ENCODE data around the gene NPC1L1. TPM values are rescaled to one million over a fixed set of nuclear protein-coding genes. Genes with fewer than 3 reads are reported as not detected.
"Not testable (repeated sequence)": the region's sequence is repeated elsewhere in the genome, so short reads cannot be mapped to it uniquely, and the experiment has no call there.

NPC1L1 gene
- total RNA-seq, 2 experiments from 2014 or later: not detected

DNA sequence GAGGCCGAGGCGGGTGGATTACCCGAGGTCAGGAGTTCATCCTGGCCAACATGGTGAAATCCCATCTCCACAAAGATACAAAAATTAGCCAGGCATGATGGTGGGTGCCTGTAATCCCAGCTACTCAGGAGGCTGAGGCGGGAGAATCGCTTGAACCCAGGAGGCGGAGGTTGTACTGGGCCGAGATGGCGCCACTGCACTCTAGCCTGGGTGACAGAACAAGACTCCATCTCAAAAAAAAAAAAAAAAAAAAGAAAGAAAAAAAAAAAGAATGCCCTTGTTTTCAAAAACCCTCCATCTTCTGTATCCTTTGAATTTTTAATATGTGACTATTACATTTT is 21.5 kb upstream of the NPC1L1 start:
- H3K4me1 Mint-ChIP-seq (ENCODE audit: low read depth); H3K4me3 Mint-ChIP-seq; H3K9me3 Mint-ChIP-seq; H3K27me3 Mint-ChIP-seq (ENCODE audit: low read depth); H3K27ac Mint-ChIP-seq; DNase-seq: not testable (repeated sequence)
- intact Hi-C loops (cut with micrococcal nuclease): loop anchor here (10.0 kb wide), 1 partner anchor 188 kb away; no protein-coding TSS in a partner anchor
- H3K36me3 Mint-ChIP-seq (ENCODE audit: low read depth): peaks cover 22% of the 10 kb centered on the region
- CTCF ChIA-PET: interaction anchor here (0.9 kb wide), 1 partner anchor 10 kb away, joined by 3 read pairs; no protein-coding TSS in a partner anchor

DNA sequence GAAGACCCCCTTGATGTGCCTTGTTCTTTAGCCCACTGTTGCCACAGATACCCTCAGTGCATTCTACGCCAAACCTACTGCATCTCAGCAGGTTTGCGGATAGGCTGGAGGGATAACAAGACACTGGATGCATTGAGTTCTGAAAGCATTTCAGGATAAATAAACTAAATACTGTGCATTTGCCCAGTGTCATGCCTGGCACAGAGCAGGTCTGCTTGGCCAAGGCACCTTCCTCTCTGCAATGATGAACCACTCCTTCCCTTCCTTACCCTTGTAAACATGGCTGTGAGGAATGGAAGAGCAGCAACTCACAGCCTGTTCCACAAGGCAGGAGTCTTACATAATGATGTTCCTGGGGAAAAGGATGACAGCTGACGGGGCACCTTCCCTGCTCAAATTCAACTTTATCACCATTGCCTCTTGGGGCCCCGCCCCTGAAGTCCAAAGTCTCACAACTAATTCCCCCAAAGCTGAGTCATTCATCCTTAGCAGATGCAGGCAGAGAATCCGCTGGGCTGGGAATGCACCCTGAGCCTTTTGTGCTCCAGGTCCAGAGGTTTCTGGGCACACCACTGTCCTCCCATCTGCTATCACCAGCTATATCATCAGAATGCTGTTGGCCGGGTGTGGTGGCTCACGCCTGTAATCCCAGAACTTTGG is 21.0 kb upstream of the NPC1L1 start:
- peaks cover 17% of the 10 kb centered on the region for H3K36me3 Mint-ChIP-seq (ENCODE audit: low read depth)
- CTCF ChIA-PET: interaction anchor here (0.9 to 1.3 kb wide), 2 partner anchors 11 kb away, joined by 3 read pairs; no protein-coding TSS in a partner anchor

DNA sequence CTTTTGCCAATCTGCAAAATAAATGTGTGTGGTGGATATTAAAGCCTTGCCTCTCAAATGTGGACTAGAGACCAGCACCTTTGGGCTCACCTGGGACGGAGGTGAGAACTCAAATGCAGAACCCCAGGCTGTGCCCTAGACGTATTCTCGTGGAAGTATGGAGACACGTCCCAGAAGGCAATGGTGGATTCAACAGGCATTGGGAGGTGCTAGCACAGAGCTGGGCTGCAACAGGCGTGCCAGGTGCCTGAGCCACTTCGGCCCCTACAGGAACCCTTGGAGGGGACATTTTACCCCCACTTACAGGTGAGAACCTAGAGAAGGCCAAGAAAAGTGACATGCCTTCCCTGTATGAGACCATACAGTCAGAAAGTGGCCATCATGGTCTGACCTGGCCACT is 20.4 kb upstream of the NPC1L1 start:
- no peak for DNase-seq
- Mint-ChIP-seq H3K9me3 (no peaks in the 10 kb centered on the region), H3K36me3 (ENCODE audit: low read depth) (peaks cover 14% of the 10 kb centered on the region), H3K4me1 (ENCODE audit: low read depth) (no peaks in the 10 kb centered on the region), H3K4me3 (no peak overlapping the region), H3K27ac (no peak overlapping the region), H3K27me3 (ENCODE audit: low read depth) (no peaks in the 10 kb centered on the region)
- intact Hi-C loops (cut with micrococcal nuclease): loop anchor here (10.0 kb wide), 1 partner anchor 187 kb away; no protein-coding TSS in a partner anchor
- CTCF ChIA-PET: interaction anchor here (1.3 kb wide), 1 partner anchor 12 kb away, joined by 3 read pairs; no protein-coding TSS in a partner anchor

More for the DNA sequence above, 21.0 kb upstream of the NPC1L1 start:
- Mint-ChIP-seq H3K9me3 (no peaks in the 10 kb centered on the region), H3K27ac (no peak overlapping the region), H3K27me3 (ENCODE audit: low read depth) (no peaks in the 10 kb centered on the region), H3K4me1 (ENCODE audit: low read depth) (peaks cover under 1% of the 10 kb centered on the region), H3K4me3 (no peak overlapping the region)
- intact Hi-C loops (cut with micrococcal nuclease): loop anchor here (10.0 kb wide), 1 partner anchor 187 kb away; no protein-coding TSS in a partner anchor
- DNase-seq: no peak

DNA sequence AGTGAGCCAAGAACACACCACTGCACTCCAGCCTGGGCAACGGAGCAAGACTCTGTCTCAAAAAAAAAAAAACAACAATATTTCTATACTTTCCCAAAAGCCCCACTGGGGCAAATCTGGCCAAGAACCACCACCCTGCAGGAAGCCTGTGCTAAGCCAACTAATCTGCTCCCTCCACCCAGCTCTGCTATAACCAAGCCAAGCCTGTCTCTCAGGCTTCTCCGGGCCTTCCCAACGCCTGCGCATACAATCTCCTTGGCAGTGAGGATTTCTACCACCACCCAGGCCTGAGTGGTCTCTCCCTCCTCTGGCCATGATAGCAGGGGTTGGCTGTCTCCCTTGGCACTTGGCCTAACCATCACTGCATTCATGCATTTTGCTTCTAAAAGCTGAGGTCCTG is 18.4 kb upstream of the NPC1L1 start:
- Mint-ChIP-seq H3K4me3 (no peak overlapping the region), H3K27me3 (ENCODE audit: low read depth) (no peaks in the 10 kb centered on the region), H3K9me3 (no peaks in the 10 kb centered on the region), H3K4me1 (ENCODE audit: low read depth) (no peaks in the 10 kb centered on the region), H3K27ac (no peak overlapping the region), H3K36me3 (ENCODE audit: low read depth) (peaks cover 3% of the 10 kb centered on the region)
- intact Hi-C loops (cut with micrococcal nuclease): no loop called here
- no peak for DNase-seq
- CTCF ChIA-PET: no interaction called here

DNA sequence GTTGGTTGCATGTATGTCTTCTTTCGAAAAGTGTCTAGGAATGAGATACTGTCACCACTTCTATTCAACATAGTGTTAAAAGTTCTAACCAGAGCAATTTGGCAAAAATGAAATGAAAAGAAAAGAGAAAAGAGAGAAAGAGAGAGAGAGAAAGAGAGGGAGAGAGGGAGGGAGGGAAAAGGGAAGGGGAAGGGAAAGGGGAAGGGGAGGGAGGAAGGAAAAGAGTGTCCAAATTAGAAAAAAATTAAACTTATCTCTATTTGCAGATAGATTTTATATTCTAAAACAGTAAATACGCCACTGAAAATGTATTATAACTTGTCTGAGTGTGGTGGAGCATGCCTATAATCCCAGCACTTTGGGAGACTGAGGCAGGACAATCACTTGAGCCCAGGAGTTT is 16.4 kb upstream of the NPC1L1 start:
- intact Hi-C loops (cut with micrococcal nuclease): no loop called here
- no peaks in the 10 kb centered on the region for H3K4me1 Mint-ChIP-seq (ENCODE audit: low read depth)
- CTCF ChIA-PET: no interaction called here
- no peaks in the 10 kb centered on the region for H3K36me3 Mint-ChIP-seq (ENCODE audit: low read depth)
- no peak overlapping the region for H3K27ac Mint-ChIP-seq
- no peak for DNase-seq
- no peaks in the 10 kb centered on the region for H3K9me3 Mint-ChIP-seq
- no peaks in the 10 kb centered on the region for H3K27me3 Mint-ChIP-seq (ENCODE audit: low read depth)
- no peak overlapping the region for H3K4me3 Mint-ChIP-seq

DNA sequence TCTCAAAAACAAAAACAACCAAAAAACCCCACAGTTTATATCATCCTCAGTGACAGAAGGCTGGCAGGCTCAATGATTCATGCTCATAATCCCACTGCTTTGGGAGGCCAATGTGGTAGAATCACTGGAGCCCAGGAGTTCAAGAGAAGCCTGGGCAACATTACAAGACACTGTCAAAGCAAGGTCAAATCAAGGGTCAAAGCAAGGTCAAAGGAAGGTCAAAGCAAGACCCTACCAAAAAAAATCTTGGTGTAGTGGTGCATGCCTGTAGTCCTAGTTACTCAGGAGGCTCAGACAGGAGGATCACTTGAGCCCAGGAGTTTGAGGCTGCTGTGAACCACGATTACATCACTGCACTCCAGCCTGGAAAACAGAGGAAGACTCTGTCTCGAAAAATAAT is 14.2 kb upstream of the NPC1L1 start:
- no peaks in the 10 kb centered on the region for H3K4me1 Mint-ChIP-seq (ENCODE audit: low read depth)
- intact Hi-C loops (cut with micrococcal nuclease): no loop called here
- no peak overlapping the region for H3K4me3 Mint-ChIP-seq
- DNase-seq: no peak
- H3K27ac Mint-ChIP-seq: no peak overlapping the region
- CTCF ChIA-PET: interaction anchor here (1.5 kb wide), 1 partner anchor 10 kb away, joined by 4 read pairs; no protein-coding TSS in a partner anchor
- H3K9me3 Mint-ChIP-seq: no peaks in the 10 kb centered on the region
- no peaks in the 10 kb centered on the region for H3K27me3 Mint-ChIP-seq (ENCODE audit: low read depth)
- H3K36me3 Mint-ChIP-seq (ENCODE audit: low read depth): no peaks in the 10 kb centered on the region

DNA sequence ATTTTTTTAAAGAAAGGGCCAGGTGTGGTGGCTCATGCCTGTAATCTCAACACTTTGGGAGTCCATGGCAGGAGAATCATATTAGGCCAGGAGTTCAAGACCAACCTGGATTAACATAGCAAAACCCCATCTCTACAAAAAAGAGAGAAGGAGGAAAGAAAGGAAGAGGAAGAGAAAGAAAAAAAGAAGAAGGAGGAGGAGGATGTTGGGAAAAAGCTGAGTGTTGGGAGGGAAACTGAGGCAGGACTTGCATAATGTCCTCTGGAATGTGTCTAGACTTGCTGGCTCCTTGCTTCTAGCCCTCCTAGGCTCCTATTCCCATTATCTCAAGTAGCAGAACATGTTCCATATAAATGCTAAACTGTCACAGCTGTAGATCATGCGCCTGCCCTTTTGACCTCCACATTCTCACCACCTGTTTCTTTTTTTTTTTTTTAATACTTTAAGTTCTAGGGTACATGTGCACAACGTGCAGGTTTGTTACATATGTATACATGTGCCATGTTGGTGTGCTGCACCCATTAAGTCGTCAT is 11.4 kb upstream of the NPC1L1 start:
- H3K27ac Mint-ChIP-seq; intact Hi-C loops (cut with micrococcal nuclease); H3K27me3 Mint-ChIP-seq (ENCODE audit: low read depth); H3K4me1 Mint-ChIP-seq (ENCODE audit: low read depth); H3K9me3 Mint-ChIP-seq; H3K4me3 Mint-ChIP-seq; H3K36me3 Mint-ChIP-seq (ENCODE audit: low read depth); DNase-seq: not testable (repeated sequence)
- CTCF ChIA-PET: interaction anchor here (0.7 to 2.6 kb wide), 3 partner anchors 13 to 267 kb away, joined by 3 to 15 read pairs (median 4); no protein-coding TSS in a partner anchor

DNA sequence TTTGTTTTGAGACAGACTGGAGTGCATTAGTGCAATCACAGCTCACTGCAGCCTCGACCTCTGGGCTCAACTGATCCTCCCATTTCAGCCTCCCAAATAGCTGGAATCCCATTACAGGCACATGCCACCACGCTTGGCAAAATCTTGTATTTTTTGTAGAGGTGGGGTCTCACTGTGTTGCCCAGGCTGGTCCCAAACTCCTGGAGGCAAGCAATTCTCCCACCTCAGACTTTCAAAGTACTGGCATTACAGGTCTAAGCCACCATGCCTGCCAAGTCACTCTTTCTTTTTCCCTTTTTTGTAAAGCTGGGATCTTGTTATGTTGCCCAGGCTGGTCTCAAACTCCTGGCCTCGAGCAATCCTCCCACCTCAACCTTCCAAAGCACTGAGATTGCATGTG is 8.3 kb upstream of the NPC1L1 start:
- Mint-ChIP-seq H3K36me3 (ENCODE audit: low read depth) (no peaks in the 10 kb centered on the region), H3K4me1 (ENCODE audit: low read depth) (peaks cover 4% of the 10 kb centered on the region), H3K27ac (no peak overlapping the region), H3K27me3 (ENCODE audit: low read depth) (no peaks in the 10 kb centered on the region), H3K9me3 (no peaks in the 10 kb centered on the region), H3K4me3 (no peak overlapping the region)
- intact Hi-C loops (cut with micrococcal nuclease): loop anchor here (5.0 kb wide), 1 partner anchor 42 kb away; no protein-coding TSS in a partner anchor
- CTCF ChIA-PET: interaction anchor here (6.5 kb wide), 1 partner anchor 16 kb away, joined by 31 read pairs; no protein-coding TSS in a partner anchor
- DNase-seq: no peak

DNA sequence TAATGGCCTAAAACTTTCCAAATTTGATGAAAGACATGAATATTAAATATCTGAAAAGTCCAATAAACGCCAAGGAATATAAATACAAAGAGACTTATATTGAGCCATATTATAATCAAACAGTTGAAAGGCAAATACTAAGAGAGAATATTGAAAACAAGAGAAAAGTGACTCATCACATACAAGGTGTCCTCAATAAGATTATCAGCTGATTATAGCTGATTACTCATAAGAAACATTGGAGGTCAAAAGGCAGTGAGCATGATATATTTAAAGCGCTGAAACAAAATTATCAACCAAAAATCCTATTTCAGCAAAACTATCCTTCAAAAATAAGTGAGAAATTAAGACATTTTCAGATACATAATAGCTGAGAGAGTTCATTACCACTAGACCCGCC is 7.8 kb upstream of the NPC1L1 start:
- no peak for DNase-seq
- H3K4me1 Mint-ChIP-seq (ENCODE audit: low read depth): peaks cover 4% of the 10 kb centered on the region
- no peak overlapping the region for H3K27ac Mint-ChIP-seq
- H3K36me3 Mint-ChIP-seq (ENCODE audit: low read depth): no peaks in the 10 kb centered on the region
- H3K27me3 Mint-ChIP-seq (ENCODE audit: low read depth): no peaks in the 10 kb centered on the region
- CTCF ChIA-PET: interaction anchor here (6.5 kb wide), 1 partner anchor 17 kb away, joined by 31 read pairs; no protein-coding TSS in a partner anchor
- H3K9me3 Mint-ChIP-seq: no peaks in the 10 kb centered on the region
- intact Hi-C loops (cut with micrococcal nuclease): loop anchor here (5.0 kb wide), 1 partner anchor 42 kb away; no protein-coding TSS in a partner anchor
- no peak overlapping the region for H3K4me3 Mint-ChIP-seq

DNA sequence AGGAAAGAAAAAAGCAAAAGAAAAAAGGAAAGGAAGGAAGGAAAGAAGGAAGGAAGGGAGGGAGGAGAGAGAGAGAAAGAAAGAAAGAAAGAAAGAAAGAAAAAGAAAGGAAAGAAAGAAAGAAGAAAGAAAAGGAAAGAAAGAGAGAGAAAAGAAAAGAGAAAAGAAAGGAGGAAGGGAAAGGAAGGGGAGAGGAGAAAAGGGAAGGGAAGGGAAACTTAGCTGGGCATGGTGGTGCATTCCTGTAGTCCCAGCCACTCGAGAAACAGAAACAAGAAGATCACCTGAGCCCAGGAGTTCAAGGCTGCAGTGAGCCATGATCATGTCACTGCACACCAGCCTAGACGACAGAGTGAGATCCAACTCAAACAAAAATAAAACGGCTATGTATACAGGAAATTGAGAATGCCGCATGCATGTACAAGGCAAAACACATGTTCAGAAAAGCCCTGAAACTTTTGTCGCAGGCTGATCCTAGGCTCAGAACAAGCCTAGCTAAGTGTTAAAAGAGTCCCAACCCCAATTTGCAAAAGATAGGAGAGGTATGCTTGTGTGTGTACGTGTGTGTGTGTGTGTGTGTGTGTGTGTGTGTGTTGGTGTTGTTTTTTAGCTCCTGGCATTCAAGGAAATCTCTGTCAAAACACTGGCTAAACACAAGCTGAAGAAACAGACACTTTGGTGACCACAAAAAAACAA is 6.6 kb upstream of the NPC1L1 start:
- H3K36me3 Mint-ChIP-seq (ENCODE audit: low read depth): no peaks in the 10 kb centered on the region

DNA sequence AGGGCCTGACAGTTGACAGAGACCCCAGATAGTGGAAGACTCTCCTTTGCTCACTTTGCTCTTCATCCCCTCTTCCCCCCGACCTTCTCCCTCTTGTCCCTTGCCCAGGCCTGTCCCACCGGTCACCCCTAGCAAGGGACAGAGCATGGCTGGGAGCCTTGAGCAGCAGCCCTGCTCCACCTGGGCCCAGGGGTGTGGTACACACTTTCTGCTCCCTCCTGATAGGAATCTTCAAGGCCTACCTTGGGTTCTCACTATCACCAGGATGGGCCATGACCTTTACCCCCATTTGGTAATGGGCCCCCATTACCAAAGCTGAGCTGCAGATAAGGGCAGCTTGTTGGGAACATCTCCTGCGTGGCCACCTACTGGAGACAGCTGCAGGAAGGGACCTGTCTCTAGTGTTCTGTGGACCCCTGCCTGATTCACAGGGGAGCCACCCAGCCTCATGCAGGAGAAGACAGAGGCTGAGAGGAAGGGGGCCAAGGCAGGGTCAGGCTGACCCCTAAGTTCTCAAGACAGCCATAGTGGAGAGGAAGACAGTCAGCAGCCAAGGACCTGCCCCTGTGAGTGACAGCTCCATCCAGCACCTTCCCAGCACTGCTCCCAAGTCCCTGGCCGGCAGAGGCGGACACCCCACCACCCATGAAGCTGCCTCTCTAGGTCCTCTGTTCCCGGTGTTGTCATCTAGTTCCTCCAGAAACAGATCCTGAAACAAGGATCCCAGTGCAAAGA is 913 bp upstream of the NPC1L1 start:
- CTCF ChIA-PET: interaction anchor here (1.2 kb wide), 1 partner anchor 24 kb away, joined by 3 read pairs; no protein-coding TSS in a partner anchor
- DNase-seq: no peak

More for the DNA sequence above, 6.6 kb upstream of the NPC1L1 start:
- no peak for DNase-seq
- peaks cover 4% of the 10 kb centered on the region for H3K4me1 Mint-ChIP-seq (ENCODE audit: low read depth)
- no peak overlapping the region for H3K4me3 Mint-ChIP-seq
- CTCF ChIA-PET: interaction anchor here (0.7 to 6.5 kb wide), 3 partner anchors 13 to 563 kb away, joined by 4 to 31 read pairs (median 6); no protein-coding TSS in a partner anchor
- intact Hi-C loops (cut with micrococcal nuclease): loop anchor here (5.0 kb wide), 1 partner anchor 40 kb away; no protein-coding TSS in a partner anchor
- H3K27me3 Mint-ChIP-seq (ENCODE audit: low read depth): no peaks in the 10 kb centered on the region
- no peak overlapping the region for H3K27ac Mint-ChIP-seq
- H3K9me3 Mint-ChIP-seq: no peaks in the 10 kb centered on the region

DNA sequence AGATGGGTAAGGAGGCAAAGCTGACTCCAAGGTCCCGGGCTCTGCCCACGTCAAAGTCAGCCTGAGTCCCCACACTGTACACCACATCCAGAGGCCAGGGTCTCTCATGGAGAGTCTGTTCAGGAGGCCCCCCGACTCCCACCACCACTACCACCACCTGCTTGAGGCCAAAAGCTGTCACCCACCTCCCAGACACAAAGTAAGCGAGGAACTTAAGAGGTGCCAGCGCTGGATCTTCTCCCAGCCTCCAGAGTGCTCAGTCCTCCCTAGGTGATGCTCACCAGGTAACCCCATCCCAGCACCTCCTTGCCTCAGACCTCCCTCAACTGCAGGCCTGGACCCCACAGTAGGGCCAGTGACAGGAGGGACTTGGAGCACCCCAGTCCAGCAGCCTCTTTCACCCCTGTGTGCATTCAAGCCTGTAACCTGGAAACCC is 520 bp downstream of the NPC1L1 start:
- no peaks in the 10 kb centered on the region for H3K9me3 Mint-ChIP-seq
- H3K36me3 Mint-ChIP-seq (ENCODE audit: low read depth): no peaks in the 10 kb centered on the region
- no peak for DNase-seq
- intact Hi-C loops (cut with micrococcal nuclease): no loop called here
- CTCF ChIA-PET: no interaction called here
- no peaks in the 10 kb centered on the region for H3K27me3 Mint-ChIP-seq (ENCODE audit: low read depth)
- H3K4me1 Mint-ChIP-seq (ENCODE audit: low read depth): no peaks in the 10 kb centered on the region
- H3K27ac Mint-ChIP-seq: no peak overlapping the region
- no peak overlapping the region for H3K4me3 Mint-ChIP-seq

More for the DNA sequence above, 913 bp upstream of the NPC1L1 start:
- Mint-ChIP-seq H3K4me3 (no peak overlapping the region), H3K27ac (no peak overlapping the region), H3K36me3 (ENCODE audit: low read depth) (no peaks in the 10 kb centered on the region), H3K27me3 (ENCODE audit: low read depth) (no peaks in the 10 kb centered on the region), H3K4me1 (ENCODE audit: low read depth) (peaks cover 2% of the 10 kb centered on the region), H3K9me3 (no peaks in the 10 kb centered on the region)
- intact Hi-C loops (cut with micrococcal nuclease): no loop called here

Measured in activated naive CD4-positive, alpha-beta T cell treated with anti-CD3 and anti-CD28 coated beads for 36 hours (primary cell).